HG03342 (cell line): ENCODE measurements around the gene CIC.
"Not testable (repeated sequence)": the region's sequence is repeated elsewhere in the genome, so short reads cannot be mapped to it uniquely, and the experiment has no call there.

ENCODE experiments used
- ATAC-seq: cut with Tn5 transposase; IDR thresholded peaks from one replicate; pipeline ENCODE4 v1.9.1; 2021; ENCODE audit warnings: mild to moderate bottlenecking, moderate library complexity; ENCODE audit not compliant: unreplicated experiment

The CIC gene

GRCh38 chr19:42254089-42254849, 14.8 kb upstream of the CIC start:
- ATAC-seq: peak; percentile 26

DNA sequence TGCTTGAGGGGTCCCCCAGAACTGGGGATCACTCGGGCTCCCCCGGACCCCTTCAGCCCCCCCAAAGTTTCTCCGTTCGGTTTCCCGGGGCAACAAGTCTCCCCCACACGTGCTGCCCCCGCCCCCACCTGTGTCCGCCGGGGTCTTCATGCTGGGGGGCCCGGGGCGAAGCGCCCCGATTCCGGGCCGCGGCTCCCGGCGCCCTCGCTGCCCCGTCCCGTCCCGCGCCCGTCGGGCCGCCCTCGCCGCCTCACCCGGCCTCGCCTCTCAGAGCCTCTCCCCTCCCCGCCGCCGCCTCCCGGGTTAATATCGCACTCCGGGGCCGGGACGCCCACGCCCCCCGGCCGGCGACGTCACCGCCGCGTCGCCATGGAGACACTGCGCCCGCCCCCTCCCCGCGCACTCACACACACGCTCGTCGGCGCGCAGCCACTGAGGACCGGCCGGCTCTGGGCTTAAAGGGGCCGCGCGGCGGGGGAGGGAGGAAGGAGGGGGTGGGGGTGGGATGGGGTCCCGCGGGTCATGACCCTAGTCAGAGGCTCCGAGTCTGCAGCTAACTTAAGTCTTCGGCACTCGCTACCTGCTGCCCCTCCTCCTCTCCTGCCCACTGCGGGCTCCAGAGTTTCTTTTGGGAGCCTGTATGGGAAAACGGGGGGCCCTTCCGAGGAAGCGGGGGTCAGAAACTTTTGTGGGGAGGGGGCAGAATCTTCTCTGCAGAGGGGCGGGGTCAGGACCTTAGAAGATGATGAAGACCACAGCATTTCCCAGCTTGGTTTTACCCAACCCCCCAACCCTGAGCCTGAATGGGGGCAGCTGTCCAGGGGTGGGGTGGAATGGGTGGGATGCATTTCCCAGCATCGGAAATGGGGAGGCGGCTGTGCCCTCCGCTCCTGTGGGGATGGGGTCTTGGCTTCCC, 13.9 kb upstream of the CIC start, which contains the start of gene ERF:
Gene ERF, minus strand, starts transcription at position 279 of the 916 bp plus-strand sequence. Its CDS starts 129 bp downstream, at position 150.
- ATAC-seq: peak; percentile 55

GRCh38 chr19:42255766-42256745, 13.0 kb upstream of the CIC start:
- no peak for ATAC-seq

DNA sequence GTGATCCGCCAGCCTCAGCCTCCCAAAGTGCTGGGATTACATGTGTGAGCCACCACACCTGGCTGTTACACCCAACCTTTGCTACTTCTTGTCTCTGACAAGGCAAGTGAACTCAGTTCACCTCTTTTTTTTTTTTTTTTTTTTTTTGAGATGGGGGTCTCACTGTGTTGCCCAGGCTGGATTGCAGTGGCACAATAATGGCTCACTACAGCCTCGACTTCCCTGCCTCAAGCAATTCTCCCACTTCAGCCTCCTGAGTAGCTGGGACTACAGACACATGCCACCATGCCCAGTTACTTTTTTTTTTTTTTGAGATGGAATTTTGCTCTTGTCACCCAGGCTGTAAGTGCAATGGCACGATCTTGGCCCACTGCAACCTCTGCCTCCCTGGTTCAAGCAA, 11.2 kb upstream of the CIC start:
- ATAC-seq: not testable (repeated sequence)

DNA sequence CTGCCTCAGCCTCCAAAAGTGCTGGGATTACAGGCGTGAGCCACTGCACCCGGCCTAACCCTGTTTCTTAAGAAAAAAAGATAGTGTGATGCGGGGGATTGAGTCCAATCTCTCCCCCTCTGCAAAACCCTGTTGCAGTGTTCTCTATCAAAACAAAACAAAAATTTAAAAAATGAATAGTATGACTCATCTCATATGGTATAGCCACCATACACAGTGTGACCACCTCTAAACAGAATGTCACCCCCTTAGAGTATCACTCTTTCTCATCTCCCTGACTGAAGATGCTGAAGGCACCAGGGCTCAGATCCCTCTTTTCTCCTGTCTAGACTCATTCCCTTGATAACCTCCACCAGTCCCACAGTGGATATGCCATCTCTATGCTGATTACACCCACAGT, 7.3 kb upstream of the CIC start:
- no peak for ATAC-seq

DNA sequence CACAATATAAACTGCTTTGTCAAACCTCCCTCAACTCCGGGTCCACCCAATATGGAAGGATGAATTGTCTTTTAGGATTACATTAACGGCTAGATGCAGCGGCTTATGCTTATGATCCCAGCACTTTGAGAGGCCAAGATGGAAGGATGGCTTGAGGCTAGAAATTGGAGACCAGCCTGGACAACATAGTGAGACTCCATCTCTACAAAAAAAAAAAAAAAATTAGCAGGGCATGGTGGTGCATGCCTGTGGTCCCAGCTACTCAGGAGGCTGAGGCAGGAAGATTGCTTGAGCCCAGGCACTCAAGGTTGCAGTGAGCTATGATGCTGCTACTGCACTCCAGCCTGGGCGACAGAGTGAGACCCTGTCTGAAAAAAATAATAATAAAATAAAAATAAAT, 2.9 kb upstream of the CIC start:
- not testable (repeated sequence) for ATAC-seq

GRCh38 chr19:42266928-42267603, 2.0 kb upstream of the CIC start:
- ATAC-seq: not testable (repeated sequence)

DNA sequence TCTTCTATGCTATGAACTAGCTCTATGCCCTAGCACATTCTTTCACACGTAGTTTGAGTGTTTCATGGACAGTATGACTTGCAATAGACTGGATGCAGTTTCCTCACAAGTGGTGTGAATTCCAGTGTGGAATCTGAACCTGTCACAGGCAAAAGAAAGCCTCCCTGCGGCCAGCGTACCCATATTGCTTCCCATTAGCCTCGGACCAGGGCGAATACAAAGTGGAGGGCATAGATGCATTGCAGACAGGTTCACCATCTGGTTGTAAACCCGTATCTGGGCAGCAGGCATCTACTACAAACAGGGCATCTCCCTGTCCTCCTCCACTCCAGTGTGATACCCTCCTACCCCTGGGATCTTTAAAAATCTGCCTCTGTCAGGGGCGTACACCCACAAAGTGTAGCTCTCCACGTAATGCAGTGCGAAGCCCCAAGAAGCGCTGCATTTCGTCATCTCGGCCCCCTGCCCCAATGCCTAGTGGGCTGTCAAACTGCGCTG, 1.4 kb upstream of the CIC start:
- no peak for ATAC-seq

DNA sequence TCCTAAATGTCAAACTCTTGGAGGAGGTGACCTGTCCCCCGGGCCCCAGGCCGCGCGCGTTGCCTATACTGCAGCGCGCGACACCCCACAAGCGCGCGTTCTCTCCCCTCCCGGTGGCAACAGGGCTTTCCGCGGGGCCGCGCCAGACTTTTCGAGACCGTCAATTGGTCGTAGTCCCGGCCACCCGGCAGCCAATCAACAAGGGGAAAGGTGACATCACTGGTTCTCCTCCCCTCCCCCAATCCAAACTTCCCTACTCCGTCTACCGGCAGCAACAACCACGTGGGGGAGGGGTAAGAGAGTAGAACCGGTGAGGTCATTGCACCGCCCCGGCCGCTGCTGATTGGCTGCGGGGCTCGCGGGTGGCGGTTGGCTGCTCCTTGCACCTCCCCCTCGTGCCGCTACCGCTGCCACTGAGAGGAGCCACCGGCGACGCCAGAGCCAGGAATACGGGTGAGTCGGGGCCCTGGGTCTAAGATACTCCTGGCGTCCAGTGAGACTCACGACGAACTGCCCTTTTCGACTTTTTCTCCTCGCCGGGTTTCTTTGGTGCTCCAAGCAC, 829 bp upstream of the CIC start:
- ATAC-seq: peak; percentile 52

GRCh38 chr19:42269478-42270345, 660 bp downstream of the CIC start:
- ATAC-seq: no peak

DNA sequence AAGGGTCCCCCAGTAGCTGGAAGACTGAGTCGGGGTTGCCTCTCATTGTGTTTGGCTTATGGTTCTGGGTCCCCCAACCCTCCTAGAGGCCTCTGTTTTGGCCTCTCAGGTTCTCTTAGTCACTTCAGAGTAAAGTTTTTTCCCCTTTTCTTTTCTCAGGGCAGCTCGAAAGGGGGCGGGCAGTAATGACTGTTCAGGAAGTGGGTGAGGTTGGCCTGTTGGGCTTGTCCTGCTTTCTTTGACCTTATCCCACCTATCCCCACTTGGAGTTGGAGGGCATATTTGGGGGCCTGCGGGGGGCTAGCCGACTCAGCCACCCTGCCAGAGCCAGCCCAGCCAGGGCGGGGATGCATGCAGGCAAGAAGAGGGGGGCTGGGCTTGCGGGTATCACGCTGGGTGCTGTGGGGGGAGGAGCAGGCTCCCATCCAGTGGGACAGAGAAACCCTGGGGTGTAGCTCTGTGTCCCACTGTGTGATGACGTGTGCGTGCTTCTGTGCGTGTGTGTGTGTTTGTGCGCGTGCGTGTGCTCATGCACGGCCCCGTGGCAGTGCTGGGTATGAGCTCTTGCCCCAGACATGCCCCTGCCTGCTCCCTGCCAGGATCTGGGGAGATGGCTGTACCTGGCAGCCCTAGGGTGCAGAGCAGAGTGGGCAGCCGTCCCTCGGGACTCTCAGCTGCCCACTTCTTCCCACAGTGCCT, 1.4 kb downstream of the CIC start:
- no peak for ATAC-seq

GRCh38 chr19:42271045-42271419, 2.0 kb downstream of the CIC start:
- ATAC-seq: no peak

- ATAC-seq: no peak
Observed at GRCh38 chr19:42271861-42272534, 2.9 kb downstream of the CIC start.

GRCh38 chr19:42272535-42272897, 3.5 kb downstream of the CIC start:
- ATAC-seq: no peak

DNA sequence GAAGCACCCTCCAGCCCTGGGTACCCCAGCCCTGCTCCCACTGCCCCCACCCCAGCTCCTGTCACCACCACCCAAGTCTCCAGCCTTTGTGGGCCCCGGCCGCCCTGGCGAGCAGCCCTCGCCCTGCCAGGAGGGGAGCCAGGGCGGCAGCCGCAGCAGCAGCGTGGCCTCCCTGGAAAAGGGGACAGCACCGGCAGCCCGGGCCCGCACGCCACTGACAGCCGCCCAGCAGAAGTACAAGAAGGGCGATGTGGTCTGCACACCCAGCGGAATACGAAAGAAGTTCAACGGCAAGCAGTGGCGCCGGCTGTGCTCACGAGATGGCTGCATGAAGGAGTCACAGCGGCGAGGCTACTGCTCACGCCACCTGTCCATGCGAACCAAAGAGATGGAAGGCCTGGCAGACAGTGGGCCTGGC, 3.9 kb downstream of the CIC start:
- ATAC-seq: no peak

GRCh38 chr19:42273407-42274064, 4.5 kb downstream of the CIC start:
- no peak for ATAC-seq

DNA sequence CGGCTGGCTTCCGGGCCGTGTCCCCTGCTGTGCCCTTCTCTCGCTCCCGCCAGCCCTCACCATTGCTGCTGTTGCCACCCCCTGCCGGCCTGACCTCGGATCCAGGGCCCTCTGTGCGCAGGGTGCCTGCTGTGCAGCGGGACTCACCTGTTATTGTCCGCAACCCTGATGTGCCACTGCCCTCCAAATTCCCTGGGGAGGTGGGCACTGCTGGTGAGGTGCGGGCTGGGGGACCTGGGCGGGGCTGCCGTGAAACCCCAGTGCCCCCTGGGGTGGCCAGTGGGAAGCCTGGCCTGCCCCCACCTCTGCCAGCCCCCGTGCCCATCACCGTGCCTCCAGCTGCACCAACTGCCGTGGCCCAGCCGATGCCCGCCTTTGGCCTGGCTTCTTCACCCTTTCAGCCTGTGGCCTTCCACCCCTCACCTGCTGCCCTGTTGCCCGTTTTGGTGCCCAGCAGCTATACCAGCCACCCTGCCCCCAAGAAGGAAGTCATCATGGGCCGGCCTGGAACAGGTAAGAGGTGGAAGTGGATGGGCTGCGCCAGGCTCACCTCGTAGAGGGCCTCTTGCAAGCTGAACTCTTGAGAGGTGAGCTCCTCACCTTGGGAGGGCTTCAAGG, 5.1 kb downstream of the CIC start:
- no peak for ATAC-seq
